HG02870 (cell line): ENCODE measurements around the gene LDLRAD4.

Experiments
- ATAC-seq: cut with Tn5 transposase; IDR thresholded peaks from one replicate; pipeline ENCODE4 v1.9.1; 2021; ENCODE audit warnings: mild to moderate bottlenecking, moderate library complexity; ENCODE audit not compliant: unreplicated experiment

LDLRAD4 gene

GRCh38 chr18:13264091-13265007 is 45.8 kb downstream of the LDLRAD4 start:
- no peak for ATAC-seq

DNA sequence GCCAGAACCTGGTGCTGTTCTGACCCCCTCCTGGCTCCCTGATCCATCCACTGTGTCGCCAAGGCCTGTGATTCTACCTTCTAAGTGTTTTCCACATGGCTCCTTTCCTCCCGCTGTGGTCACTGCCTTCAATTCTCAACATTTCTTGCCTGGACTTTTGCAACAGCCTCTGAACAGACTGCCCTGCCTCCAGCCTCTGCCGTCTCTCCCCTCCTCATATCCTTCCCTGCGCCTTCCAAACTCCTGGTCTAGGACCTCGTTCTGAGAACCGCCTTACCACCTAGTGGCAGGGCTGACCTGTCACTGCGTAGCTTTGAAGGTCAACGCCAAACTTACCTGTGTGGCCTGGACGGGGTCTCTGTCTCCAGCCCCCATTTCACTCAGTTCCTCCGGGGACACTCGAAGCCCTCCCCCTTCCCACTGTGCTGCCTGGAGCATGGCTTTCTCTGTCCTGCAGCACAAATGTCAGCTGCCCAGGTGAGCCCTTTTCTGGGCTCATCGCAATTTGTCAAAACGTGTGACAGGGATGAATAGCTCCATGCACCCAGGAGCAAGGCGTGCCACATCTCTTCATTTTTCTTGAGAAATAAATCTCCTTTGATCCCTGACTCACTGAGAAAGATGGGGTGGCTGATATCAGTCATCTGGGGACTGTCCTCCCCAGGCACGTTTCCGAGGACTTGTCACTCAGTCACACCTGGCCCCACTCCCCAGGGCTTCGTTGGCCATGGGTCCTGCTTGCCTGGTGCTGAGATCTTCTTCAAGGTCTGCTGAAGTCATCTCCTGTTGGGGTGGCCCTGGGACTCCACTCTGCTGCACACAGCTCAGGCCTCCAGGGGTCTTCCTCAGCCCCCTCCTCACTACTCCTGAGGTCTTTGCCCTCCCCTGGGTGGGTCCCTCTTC is 46.7 kb downstream of the LDLRAD4 start:
- no peak for ATAC-seq

GRCh38 chr18:13265911-13266217 is 47.3 kb downstream of the LDLRAD4 start:
- ATAC-seq = no peak

DNA sequence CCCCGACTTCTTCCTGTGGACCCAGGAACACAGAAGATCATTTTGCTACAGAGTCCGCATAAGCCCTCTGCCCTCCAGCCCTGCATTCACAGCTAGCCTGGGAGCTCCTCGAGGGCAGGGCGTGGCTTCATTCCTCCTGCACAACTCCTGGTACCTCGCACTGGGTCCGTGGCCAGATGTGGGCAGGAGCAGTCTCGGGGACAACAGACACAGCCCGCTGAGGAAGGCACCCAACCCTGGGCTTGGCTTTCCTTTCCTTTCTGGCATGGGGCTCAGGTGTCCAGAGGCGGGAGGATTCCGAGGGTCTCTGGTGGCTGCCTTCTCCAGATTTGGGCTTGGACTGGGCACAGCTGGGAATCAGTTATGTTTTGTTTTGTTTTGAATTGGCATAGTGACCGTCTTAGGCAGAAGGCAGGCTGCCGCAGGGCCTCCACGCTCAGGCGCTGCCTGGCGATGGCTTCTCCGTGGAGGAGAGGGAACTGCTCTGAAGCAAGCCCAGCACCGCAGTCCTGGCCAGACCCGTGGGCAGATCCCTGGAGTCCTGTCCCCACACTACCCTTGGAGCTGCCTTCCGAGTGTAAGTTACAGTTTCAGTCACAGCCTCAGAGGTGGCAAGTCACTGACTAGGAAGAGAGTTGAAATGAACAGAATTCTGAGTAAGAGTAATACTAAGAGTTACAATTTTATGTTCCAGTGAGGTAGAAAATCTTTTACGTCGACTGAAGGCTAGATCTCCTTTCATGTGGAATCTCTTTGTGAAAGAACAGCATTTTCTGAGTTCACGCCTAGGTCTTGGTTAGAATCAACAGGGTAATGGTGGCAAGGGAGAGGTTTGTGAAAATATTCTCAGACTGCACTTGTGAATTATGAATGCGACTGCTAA is 47.9 kb downstream of the LDLRAD4 start:
- ATAC-seq = no peak

DNA sequence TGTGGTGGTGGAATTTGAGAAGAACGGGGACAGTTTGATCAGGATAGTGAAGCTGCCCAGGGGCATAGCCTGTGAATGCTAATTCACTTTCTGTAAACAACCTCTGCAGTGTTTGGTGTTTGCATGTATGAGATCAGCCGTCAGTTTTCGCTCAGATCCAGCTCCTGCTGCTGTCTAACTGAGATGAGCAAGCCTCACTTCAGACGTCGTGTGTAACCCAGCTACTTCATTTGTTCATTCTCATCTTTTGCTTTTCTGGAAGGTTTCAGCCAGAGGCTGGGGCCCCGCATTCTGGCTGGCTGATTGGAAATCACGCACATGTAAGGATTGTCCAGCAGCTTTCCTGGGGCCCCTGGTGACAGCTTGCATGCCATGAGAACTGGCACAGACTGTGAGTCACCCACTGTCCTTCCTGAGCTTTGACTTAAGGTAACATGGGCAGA is 48.9 kb downstream of the LDLRAD4 start:
- no peak for ATAC-seq

- ATAC-seq = no peak
These were observed 49.8 kb downstream of the LDLRAD4 start for GRCh38 chr18:13268158-13269012.

DNA sequence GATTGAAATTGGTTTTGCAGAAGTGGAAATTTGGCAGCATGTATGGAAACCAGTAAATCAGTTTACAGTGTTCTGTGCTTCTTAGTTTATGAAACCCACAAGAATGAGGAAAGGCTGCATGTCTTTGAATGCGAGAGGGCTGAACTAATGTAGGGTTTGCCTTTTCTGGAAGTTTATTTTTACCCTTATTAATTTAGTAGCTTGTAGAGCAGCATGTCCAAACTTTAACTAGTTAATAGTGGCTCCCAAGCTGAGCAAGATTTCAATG is 50.4 kb downstream of the LDLRAD4 start:
- ATAC-seq = no peak

DNA sequence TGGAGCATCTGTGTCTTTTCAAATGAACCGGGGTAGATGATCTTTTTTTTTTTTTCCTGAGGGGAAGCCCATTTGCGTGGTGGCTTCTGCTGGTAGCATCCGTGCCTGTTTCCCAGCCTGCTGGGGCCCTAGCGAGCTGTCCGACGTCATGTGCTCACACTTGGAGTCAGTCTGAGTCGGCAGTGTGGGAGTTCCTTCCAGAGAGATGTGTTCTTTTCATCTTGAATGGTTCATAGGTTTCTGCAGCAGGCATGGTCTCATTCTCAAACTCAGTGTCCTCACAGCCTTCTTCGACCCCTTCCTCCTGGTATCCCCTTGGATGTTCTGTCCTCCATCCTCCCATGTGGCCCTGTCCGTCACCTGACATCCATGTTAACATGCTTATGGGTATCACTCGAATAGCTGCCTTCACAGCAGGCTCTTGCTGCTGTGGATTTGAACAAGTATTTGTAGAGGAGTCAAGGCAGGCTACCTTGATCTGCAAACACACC is 51.0 kb downstream of the LDLRAD4 start:
- ATAC-seq = no peak

- no peak for ATAC-seq
These were observed 51.8 kb downstream of the LDLRAD4 start for GRCh38 chr18:13270279-13270855.

DNA sequence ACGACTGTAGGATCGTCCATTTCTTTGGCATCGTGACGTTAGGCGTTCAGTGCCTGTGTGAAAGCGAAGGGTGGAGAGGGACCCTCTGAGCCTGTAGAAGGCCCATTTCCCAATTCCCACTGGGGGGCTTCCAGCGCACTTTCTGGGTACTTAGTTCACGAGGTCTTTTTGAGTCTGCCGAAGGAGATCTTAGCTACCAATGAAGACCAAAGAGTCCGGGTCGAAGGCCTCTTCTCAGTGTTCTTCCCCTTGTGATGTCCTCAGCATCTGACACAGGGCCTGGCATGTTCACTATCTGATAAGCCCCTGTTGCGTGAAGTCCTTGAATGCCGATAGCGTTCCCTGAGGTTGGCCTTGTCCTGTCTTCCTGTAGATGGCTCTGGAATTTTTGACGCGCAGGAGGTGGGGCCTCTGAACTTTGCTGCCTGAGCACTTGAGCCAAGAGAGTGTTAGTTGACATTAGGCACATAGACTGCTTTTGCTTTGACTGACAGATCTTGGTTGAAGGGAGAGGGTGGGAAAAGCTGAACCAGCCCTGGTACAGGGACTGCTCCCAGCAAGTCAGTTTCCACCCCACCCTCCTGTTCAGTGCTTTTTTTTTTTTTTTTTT is 52.8 kb downstream of the LDLRAD4 start:
- no peak for ATAC-seq

GRCh38 chr18:13272416-13272815 is 53.9 kb downstream of the LDLRAD4 start:
- ATAC-seq = no peak

- no peak for ATAC-seq
These were observed 55.2 kb downstream of the LDLRAD4 start for GRCh38 chr18:13273800-13274199.

- ATAC-seq = no peak
These were observed 56.5 kb downstream of the LDLRAD4 start for GRCh38 chr18:13275075-13275474.

DNA sequence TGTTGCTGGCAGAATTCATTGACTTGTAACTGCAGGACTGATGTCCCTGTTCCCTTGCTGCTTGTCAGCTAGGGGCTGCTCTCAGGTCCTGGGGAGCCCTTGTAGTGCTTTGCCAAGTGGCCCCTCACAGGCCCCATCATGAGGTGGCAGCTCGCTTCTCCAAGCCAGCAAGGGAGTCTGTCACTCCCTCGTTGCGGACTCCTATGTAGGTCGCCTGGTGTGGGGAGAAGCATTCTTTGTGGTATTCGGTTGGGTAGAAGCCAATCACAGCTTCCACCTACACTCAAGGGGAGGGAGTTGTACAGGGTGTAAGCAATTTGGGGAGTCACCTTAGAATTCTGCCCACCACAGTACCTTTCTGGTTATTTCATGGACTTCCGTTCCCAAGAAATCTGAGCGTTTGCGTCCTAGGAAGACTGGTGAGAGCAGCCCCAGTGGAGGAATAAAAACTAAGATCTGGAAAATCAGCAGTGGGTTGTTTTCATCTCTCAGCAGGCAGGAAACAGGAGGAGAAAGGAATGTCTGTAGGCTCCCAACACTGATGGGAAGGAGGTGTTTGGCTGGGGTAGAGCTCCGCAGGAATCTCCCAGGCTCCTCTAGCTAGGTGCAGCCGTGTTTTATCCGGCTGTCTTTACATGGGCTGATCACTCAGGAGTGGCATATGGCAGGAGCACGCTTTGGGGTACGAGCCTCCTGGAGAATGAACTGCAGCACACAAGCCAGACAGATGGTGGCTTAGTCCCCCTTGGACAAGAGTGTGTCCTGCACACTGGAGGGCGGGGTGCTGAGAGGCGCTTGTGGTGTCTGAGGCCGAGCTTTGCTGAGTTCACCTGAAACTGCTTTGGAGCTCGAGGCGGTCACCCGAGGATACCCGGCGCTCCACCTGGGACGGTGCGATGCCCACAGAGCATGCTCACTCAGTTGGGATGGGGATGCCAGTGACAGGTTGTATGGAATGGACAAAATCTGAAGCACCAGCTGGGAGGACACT is 58.3 kb downstream of the LDLRAD4 start:
- ATAC-seq = no peak

DNA sequence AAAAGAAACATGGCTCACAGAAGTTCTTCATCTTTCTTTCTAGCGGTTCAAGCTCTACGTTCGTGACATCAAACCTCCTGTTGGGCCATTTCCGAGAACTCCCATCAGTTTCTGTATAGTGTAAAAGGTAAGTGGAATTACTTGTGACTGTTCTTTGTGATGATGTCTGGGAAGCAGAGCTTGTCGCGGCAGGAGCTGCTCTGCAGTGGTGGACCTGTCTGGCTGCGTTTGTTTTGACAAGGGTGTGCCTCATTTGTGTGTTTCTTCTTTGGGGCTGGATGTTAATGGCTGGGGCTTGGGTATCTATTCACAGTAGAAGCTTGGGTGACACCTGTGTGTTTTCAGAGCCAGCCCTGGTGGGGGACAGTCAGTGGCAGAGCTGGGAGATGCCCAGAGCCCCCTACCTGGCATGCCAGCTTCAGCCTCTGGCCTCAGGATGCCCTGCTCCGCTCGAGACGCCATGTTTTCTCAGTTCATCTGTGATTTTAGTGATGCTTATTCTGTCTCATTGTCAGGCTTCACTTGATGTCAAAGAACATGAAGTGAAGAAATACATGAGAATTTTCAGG is 59.6 kb downstream of the LDLRAD4 start:
- ATAC-seq = no peak

- ATAC-seq = peak; percentile 53
These were observed 60.9 kb downstream of the LDLRAD4 start for GRCh38 chr18:13279181-13280069.
